GM19025 (cell line): ENCODE data around the gene GFAP.
"Not testable (repeated sequence)": the region's sequence is repeated elsewhere in the genome, so short reads cannot be mapped to it uniquely, and the experiment has no call there.

Experiments
- ATAC-seq: cut with Tn5 transposase; IDR thresholded peaks from one replicate; pipeline ENCODE4 v1.9.1; 2021; ENCODE audit warnings: mild to moderate bottlenecking, low read depth, moderate library complexity; ENCODE audit not compliant: unreplicated experiment

Gene GFAP

DNA sequence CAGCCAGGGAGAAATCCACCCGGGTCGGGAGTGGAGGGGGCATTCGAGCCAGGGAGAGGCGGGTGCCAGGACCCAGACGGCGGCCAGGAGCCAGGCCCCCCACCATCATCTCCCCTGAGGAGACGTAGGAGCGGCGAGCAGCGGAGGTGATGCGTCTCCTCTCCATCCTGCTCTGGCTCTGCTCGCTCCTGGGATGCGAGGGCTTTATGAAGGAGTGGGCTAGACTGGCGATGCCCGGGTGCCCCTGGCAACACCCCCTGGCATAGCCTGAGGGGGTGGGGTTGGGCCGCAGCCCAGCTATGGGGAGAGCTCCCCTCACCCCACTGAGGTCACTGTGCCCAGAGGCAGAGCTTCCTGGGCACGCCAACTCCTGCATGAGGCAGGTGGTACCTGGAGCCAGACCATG is at the start of gene GFAP:
GFAP (minus strand) TSS at position 180 of the 406 bp plus-strand sequence; CDS start at position 166, 14 bp downstream.
- no peak for ATAC-seq

DNA sequence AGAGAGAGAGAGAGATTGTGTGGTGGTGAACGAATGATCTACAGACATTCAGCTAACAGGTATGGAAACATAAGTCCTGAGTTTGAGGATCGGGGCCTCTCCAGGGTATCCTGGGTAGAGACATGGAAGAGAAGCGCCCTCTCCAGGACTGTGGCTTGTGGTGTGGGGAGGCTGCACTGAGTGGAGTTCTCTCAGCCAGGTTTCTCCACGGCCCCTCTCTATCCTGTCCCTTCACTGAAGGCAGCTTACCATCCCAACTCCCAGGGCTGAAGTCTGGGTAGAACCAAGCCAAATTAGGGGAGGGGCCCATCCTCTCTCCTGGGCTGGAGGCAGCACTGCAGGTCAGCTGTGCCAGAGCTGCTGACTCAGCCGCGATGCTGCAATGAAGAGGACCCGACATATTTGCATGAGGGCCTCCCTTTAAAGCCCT is 46.6 kb upstream of the GFAP start:
- no peak for ATAC-seq

DNA sequence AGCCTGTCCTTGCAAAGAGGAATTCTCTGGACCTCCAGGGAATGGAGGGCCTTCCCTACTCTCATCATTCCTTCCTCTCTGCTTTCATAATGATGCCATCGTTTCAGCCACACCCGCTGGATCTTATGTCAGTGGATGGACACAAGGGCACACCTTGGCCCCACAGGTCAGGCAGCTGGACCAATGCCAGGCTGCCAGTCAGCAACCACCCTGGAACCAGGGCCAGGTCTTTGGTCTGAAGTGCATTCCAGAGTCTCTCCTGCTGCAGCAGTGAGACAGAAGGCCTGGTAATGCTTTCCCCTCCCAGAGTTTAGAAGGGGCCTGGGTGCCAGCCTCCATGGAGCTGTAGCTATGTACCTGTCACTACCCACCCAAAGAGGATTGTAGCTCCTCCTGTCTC is 45.4 kb upstream of the GFAP start:
- no peak for ATAC-seq

DNA sequence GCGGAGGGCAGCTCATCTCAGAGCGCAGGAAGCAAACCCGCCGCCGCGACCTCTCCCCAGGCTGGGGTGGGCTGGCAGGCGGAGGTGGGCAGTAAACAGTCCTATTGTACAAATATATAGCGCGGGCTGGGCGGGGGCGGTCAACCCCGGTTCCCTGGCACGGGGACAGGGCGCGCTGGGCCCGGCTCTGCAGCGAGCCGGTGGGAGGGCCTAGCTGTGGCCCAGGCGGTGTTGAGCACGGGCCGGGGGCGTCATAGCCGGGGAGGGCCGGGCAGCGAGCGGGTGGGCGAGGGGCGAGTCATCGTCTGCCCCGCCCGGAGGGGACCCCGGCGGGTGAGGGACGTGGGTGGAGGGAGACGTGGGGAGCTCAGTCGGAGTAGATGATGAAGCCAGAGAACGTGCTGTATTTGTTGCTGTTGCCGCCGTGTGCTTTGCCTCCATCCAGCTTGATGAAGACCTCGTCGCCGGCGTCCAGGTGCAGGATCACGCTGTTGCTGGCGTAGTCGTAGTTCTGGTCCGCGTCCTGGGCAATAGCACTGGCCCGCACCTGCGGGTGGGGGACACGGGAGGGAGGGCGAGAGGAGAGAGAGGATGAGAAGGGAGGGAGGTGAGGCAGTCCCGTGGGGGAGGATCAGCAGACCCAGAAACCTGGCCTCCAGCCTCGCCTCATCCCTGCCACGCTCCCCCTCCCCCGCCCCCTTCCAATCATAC is 44.7 kb upstream of the GFAP start:
- no peak for ATAC-seq

DNA sequence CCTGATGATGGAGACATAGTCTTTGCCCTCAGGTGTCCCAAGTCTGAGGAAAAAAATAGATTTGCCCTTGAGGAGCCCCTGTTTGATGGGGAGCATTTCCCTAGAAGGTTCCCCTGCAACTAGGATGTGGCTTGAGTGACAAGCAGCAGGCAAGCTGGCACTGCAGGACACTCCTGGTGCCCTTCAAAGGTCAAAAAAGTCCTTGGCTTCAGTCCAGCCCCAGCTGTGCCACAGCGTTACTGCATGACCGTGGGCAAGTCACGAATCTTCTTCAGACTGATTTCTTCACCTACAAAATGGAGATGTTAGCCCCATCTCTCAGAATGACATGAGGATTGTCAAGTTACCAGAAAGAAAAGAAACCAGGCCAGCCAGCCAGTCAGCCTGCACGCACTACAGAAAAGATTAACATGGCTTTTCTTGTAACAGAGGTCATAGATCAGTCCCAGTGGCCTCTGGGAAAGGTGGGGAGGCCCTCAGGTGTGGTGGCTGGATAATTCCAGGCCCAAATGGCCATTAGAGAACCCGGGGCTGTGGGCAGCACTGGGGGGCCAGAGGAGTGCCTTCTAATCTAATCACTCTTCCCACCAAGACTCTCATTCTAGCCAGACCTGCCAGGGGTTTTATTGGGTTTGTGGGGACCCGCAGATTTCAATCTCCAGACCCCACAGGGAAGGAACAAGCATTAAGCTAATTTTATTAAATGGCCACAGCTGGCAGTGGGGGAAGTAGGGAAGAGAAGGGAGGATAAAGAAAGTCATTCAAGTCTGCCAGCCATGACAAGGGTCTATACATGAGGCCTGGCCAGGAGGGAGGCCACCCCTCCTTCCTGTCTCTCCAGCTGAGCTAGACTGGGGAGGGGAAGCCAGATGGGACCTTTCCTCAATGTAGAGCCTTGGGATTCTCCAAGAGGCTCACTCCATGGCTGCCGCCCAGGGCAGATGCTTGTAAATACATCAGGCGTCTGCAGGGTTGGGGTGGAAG is 42.0 kb upstream of the GFAP start:
- no peak for ATAC-seq

DNA sequence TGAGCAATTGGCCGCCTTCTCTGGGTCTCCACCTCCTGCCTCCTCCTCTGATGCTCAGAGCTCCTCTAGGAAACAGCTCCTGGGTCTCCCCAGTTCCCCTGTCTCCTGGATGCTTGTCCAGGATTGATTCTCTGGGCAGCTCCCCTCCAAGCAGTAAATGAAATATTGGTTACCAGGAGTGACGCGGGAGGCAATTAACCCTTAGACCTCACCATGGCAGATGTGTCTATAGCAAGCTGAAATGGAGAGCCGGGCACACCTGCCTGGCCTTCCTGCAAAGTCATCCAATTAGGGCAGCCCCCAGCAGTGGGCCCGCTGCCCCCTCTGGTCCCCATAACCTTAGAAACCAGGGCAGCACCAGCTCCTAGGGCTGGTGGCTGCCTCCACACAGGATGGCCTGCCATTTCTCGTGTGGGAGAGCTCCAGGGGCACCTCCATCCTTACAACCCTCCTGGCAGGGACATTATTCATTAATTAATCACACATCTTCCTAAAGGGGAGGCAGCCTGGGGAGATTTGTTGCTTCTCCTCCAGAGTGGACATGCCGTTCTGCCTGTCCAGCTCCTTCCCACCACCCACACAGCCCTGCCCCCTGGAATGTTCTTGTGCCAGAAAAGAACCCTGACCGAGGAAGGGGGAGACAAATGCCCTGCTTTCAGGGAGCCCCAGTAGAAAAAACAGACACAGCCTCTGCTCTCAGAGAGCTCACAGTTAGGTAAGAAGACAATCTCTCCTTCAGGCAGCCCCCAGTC is 40.5 kb upstream of the GFAP start:
- ATAC-seq: no peak

DNA sequence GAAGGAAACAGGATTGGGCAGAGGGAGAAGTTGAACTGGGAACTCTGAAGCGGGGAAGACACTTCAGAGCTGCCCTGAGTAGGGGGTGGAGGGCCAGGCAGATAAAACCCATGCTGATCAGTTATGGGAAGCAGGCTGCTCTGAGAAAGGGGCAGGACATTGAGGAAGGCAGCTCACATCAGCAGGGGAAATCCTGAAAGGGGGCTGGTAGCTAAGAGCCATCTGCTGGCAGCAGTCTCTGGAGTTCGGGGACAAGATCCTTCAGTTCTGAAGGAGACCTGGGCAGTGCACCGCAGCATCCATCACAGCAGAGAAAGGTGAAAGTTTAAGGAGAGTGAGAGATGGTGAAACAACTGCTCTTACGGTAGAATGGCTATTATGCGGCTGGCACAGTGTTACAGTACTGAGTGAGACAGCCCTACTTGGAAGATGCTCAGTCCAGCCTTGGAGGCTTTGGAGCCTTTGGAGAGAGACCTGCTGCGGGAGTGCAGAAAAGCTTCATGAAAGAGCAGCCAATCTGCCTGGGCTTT is 37.7 kb upstream of the GFAP start:
- no peak for ATAC-seq

DNA sequence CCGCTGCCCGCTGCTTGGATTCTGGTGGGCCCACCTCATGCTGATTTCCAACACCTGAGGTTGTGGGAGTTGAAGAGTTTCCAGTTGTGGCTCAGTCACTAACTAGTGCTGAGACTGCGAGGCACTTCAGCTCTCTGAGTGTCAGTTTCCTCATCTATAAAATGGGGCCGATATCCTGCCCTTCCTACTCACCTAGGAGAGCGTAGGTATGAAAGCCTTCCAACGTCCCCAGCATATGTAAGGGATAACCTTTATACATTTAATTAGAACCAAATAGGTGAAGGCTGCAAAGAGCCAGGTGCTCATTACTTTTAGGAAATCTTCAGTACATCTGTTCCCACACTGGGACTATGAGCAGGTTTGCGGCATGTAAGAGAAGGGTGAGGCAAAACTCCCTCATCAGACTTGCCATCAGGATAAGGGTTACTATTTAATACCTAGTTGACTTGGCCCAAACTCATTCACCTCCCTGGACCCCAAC is 33.1 kb upstream of the GFAP start:
- no peak for ATAC-seq

DNA sequence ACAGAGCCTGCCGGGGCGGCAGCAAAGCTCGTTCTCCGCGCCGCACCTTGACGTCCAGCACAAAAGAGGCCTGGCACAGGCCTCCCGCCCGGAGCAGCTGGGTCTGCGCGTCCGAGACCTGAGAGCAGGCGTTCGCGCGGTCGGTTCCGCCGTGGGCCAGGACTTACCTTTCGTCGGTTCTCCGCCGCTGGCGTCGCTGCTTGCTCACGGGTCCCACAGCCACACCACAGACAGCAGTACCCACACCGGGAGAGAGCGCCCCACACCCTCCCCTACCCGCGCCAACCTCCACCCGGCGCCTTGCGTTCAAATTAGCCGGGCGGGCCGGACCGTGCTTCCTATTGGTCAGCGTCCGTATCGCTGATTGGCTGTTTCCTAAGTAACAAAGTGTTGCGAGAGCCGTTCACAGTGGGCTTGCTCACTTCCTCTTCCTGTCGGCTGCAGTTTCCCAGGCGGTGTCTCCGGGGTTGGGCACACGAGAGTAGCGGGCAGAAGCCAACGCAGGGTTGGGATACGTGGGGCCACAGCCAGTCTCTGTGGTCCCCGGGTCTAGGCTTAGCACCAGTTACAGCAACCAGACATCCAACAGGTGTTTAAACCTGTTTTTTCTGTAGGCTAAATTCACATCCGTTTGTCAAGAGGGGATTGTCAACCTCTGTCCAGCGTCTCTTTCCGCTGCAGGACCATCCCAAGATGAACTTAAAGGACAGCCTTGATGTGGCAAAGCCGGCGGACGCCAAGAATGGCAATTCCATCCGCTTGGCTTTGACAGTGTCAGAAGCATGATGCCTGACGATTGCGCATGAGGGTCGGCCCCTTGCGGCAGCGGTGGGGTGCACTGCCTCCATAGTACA is 32.4 kb upstream of the GFAP start, which contains the start of gene KIF18B:
KIF18B (minus strand) TSS at position 313 of the 854 bp plus-strand sequence. CDS start 11,429 bp downstream, outside the sequence.
- peak; percentile 93 for ATAC-seq

DNA sequence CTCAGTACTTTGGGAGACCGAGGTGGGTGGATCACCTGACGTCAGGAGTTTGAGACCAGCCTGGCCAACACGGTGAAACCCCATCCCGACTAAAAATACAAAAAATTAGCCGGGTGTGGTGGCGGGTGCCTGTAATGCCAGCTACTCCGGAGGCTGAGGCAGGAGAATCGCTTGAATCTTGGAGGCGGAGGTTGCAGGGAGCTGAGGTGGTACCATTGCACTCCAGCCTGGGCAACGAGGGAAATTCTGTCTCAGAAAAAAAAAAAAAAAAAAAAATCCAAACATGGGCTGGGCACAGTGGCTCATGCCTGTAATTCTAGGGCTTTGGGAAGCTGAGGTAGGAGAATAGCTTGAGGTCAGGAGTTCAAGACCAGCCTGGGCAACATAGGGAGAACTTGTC is 30.4 kb upstream of the GFAP start:
- ATAC-seq: not testable (repeated sequence)

DNA sequence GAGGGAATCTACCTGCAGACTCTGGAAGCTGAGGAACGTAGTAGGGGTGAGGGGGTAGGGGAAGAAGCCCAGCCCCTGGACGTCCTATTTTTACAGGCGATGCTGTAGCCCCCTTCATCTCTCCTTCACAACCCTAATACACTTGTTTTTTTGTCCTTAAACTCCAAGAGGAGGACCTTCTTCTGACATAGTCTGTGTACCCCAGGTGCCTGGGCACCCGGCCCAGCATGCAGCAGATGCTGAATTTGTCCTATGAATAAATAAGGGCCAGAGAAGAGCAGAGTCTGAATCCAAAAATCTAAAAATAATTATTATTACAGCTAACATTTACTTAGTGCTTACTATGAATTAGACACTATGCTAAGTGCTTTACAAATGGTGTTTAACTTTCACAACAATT is 27.2 kb upstream of the GFAP start:
- no peak for ATAC-seq

DNA sequence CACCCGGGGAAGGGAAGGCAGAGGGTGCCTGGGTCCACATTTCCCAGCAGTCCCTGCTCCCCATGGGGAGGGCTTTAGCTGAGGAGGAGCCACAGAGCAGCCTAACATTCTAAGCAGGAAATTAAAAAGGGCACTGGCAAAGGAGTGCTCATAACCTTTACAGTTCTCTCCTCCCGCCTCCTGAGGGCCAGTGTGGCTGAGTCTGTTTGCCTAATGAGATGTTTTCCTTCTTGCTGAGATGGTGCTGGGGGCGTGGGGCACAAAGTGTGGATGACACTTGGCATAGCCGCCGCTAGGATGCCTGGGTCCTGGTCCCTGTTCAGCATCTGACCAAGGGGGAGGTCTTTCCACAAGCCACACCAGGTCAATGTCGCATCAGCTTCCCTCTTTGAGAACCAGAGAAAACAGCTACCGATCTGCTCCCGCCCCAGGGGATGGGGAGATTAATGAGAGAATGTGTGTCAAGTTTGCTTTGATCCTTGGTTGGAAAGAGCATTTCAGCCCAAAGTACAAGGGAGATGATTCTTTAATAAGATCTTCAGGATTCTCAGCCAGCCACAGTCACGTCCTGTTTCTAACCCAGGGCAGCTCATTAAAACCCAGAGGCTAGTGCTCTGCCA is 26.5 kb upstream of the GFAP start:
- ATAC-seq: no peak

DNA sequence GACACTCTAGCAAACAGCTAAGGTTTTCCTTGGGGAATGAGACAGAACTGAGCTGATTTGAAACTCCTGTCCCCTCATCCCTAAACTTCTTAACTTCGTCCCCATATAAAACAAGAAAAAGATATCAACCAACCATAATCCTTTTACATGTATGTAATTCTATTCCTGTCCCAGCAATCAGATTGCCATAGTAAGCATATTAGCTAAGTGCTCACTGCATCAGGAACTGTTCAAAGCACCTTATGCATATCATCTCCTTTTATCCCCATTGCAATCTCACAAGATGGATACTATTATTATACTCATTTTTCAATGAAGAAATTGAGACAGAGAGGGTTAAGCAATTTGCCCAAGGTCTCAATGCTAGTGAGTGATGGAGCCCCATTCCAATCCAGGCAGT is 25.5 kb upstream of the GFAP start:
- no peak for ATAC-seq

DNA sequence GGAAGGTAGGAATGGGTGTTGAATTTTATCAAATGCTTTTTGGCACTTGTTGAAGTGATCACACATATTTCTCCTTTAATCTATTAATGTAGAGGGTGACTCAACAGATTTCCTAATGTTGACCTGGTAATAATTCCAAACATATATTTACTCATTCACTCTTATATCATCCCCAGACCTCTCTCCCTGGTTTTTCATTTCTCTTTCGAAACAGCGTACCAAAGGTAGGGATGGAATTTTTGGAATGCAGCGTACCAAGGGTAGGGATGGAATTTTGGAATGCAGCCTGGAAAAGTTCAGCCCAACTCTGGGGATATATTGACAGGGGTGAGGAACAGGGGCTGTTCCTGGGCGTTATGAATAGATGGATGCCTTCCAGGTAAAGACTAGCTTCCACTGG is 25.0 kb upstream of the GFAP start:
- ATAC-seq: no peak

DNA sequence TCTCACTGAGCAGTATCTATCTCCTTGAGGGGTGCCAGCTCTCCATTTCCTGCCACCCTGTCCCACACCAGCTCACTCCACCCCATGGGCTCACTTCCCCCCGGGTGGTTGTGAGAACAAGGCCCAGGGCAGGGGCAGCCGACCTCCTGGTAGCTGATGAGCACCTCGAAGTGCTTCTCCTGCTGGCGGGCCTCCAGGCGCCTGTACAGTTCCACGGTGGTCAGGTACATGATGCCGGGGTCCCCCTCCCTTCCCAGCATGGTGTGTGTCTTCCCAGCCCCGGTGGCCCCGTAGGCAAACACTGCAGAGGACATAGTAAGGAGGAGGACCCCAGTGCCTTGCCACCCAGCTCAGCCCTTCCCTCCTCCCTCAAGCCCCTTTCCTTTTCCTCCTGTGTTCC is 19.8 kb upstream of the GFAP start:
- ATAC-seq: no peak

DNA sequence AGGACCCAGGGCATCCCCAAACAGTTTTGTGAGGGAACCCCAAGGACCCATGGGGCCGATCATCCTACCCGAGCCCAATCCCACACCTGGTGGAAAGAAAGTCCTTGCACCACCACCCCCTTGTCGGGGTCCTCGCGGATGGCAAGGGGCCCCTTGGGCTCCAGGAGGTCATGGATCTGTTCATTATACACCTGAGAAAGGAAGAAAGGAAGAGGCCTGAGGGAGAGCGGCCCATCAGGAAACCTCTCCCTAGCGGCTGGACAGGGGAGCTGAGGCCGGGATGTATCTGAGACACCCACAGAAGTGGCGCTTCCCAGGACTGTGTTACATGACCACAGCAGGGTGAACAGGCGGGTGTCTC is 19.4 kb upstream of the GFAP start:
- ATAC-seq: no peak

DNA sequence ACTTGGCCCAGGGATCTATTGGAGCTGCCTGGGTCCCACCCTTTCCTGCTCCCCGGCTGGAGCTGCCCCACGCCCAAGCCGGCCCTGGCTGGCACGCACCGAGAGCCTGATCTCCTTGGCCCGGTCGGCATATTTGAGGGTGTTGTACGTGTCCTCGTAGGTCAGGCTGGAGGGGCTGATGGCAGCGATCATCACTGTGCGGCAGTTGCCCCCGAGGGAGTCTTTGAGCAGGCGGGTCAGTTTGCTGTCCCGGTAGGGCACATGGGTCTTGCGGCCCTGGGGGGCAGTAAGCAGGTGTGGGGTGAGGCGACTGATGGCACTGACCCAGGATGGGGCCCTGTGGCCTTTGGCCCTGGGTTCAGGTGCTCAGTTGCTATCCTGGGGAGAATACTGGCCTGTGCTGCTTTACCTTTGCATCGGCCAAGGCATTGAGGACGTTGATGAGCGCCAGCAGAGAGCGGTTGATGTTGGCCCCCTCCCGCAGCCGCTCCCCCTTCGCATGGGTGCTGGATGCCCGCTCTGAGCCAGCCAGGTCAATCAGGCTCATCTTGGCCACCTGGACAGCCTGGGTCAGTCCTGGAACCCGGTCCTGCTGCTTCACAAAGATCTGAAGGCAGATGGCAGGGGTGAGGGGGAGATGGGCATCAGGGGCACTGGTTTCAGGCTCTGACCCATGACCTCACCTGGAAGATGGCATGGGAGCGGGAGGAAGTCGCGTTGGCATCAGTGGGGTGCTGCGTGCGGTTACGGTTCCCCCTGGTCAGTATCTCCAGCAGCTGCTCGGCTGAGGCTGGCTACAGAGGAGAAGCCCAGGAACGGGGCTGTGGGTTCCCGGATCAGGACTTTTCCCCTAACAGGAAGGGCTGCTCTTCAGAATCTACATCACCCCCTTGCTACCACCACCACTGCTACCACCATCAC is 18.8 kb upstream of the GFAP start:
- no peak for ATAC-seq

DNA sequence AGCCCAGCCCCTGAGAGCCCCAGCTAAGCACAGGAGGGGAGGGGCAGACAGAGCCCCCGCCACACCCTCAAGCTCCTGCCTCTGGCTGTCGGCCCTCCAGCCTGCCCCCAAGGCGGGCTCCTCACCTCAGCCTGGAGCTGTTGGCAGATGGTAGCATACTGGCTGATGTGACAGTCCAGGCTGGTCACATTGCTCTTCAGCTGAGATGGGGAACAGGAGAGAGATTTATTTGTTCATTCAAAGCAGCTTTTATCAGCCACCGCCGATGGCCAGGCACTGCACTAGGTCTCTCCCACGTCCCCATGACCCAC is 17.4 kb upstream of the GFAP start:
- ATAC-seq: no peak
